ENCODE data around the gene CPNE8. TPM values are rescaled to one million over a fixed set of nuclear protein-coding genes. Genes with fewer than 3 reads are reported as not detected.

Gene CPNE8
- total and polyA plus RNA-seq, 2 of the 4 experiments (the other 2 are of a cell fraction): not detected

DNA sequence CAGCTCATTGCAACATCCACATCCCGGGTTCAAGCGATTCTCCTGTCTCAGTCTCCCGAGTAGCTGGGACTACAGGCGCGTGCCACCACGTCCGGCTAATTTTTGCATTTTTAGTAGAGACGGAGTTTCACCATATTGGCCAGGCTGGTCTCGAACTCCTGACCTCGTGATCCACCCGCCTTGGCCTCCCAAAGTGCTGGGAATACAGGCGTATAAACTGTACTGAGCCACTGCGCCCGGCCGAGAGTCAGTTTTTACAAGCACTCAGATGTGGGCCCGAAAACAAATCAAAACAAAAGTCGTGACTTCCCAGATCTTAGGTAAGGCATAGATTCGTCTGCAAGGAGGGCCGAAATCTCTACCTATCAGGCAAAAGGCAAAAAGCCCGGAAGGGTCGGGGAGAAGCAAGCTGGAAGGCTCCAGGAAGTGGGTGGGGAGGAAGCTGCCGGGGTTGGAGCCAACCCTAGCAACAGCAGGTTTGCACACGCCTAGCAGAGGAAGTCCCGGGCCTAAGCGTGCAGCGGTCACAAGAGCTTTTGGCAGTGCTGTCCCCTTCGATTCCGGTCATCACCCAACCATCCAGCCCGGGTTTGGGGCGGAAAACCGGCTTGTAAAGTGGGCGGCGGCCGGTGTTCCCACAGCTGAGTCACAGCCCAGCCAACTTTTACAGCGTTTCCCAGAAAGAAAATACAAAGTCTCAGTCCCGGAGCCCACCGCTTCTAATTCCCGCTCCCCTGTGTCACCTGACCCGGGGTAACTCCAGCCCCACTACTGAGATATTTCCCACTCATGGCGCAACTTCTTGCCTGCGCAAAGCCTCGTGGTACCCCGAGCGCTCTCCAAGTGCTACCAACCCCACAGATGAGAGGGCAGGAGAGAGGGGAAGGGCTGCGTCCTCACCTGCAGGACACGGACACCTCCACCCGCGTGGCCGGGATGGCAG, 583 bp downstream of the CPNE8 start:
- Histone ChIP-seq H2BK5ac (ENCODE audit: low read depth, low read length, poor library complexity, severe bottlenecking) (no peak overlapping the region), H3K4me2 (ENCODE audit: low read depth, low read length) (no peak overlapping the region), H3K4me1 (ENCODE audit: control insufficient read depth, insufficient read depth, low read length) (no peaks in the 10 kb centered on the region), H4K5ac (ENCODE audit: low read depth, low read length) (no peak overlapping the region), H2AFZ (replicated peaks; ENCODE audit: low read length, poor library complexity) (no peak overlapping the region), H3K4me3 (ENCODE audit: insufficient read depth, low read depth, low read length) (no peak overlapping the region), H3K23ac (ENCODE audit: low read depth, low read length) (no peak overlapping the region), H3K9me3 (ENCODE audit: control insufficient read depth, insufficient read depth, low read length) (peaks cover 7% of the 10 kb centered on the region; the same call in 1 of the 2 replicates), H3K79me1 (ENCODE audit: low read depth in 1 of 2, low read length in 2 of 2) (no peaks in the 10 kb centered on the region), H4K8ac (ENCODE audit: low read depth in 2 of 2, low read length in 2 of 2) (no peak overlapping the region), H3K27me3 (ENCODE audit: control insufficient read depth, insufficient read depth, low read length) (no peaks in the 10 kb centered on the region), H4K91ac (ENCODE audit: insufficient read depth, low read depth, low read length) (no peak overlapping the region), H2AK9ac (replicated peaks; ENCODE audit: low read depth, low read length, poor library complexity) (no peak overlapping the region), H2BK120ac (ENCODE audit: low read depth, low read length) (no peak overlapping the region), H2AK5ac (ENCODE audit: low read depth, low read length) (no peak overlapping the region), H3K14ac (replicated peaks; ENCODE audit: low read depth, low read length) (no peak overlapping the region), H4K20me1 (ENCODE audit: insufficient read depth, low read length) (no peaks in the 10 kb centered on the region), H2BK20ac (ENCODE audit: low read depth, low read length) (no peak overlapping the region), H3K36me3 (ENCODE audit: control insufficient read depth, insufficient read depth, low read length) (no peaks in the 10 kb centered on the region), H3K56ac (ENCODE audit: extremely low read depth, insufficient read depth, low read length) (no peak overlapping the region), H3K18ac (ENCODE audit: low read depth, low read length) (no peak overlapping the region), H2BK15ac (ENCODE audit: low read depth, low read length) (no peak overlapping the region), H3K9ac (ENCODE audit: low read depth, low read length) (no peak overlapping the region), H3K9me1 (ENCODE audit: insufficient read depth, low read length) (no peaks in the 10 kb centered on the region), H3K27ac (ENCODE audit: insufficient read depth, low read length) (no peak overlapping the region), H3K4ac (ENCODE audit: low read depth, low read length) (no peak overlapping the region)
- dilution Hi-C loops (cut with HindIII; ENCODE audit: low sequenced_read_pairs, unreplicated experiment) (no loop called here), in situ Hi-C loops (cut with MboI; ENCODE audit: low sequenced_read_pairs) (no loop called here), intact Hi-C loops (cut with micrococcal nuclease) (no loop called here)
- ATAC-seq (ENCODE audit: low read depth): no peak
- no peak for DNase-seq
- 5% methylated on average over 4 of the region's 49 CpGs; no CpG with 5 or more reads in 1 of the 2 experiments for WGBS, 2 experiments (ENCODE audit: extremely low coverage in 2 of 2, insufficient read length in 1 of 2)
- BruUV-seq (replicated peaks): no TSS peak
- POLR2A ChIA-PET (ENCODE audit: unreplicated experiment): no interaction called here
- no peak for TF ChIP-seq POLR2A (IDR thresholded peaks at IDR 0.05; ENCODE audit: low read depth, low read length)
- TF ChIP-seq CHD1 (IDR thresholded peaks at IDR 0.05; ENCODE audit: low read depth, low read length): no peak
- no peak for TF ChIP-seq NFE2L2 (IDR thresholded peaks at IDR 0.05; ENCODE audit: low read depth, low read length)
- no peak for TF ChIP-seq MXI1 (IDR thresholded peaks at IDR 0.05; ENCODE audit: borderline replicate concordance, low read depth, low read length)
- TF ChIP-seq MAFK (IDR thresholded peaks at IDR 0.05; ENCODE audit: low read depth, low read length): no peak
- TF ChIP-seq MAZ (IDR thresholded peaks at IDR 0.05; ENCODE audit: borderline replicate concordance, low read depth, low read length): no peak
- CTCF ChIA-PET: no interaction called here
